ENCODE results near the gene DGKD.

Gene DGKD

DNA sequence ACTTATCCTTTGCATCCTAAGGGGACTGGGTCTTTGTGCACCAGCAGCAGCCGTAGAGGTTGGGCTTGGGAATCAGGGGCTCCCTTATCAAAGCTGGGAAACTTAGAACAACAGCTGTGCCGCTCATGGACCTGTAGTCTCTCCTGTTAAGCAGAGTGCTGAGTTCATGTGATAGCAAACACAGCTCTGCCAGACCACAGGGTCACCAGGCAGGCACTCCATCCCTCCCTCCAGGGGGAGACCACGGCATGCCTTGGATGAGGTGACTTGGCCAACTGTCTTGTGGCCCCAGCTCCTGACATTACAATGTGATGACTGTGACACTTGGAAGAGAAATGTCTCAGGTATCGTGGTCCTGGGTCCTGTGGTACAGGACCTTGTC lies 60.0 kb downstream of the DGKD start:
- Histone ChIP-seq H3K4me1 (ENCODE audit: insufficient read depth, low read length, poor library complexity, severe bottlenecking) (peaks cover 28% of the 10 kb centered on the region), H2AFZ (ENCODE audit: low read length) (no peak overlapping the region), H3K9me2 (replicated peaks; ENCODE audit: low read depth, low read length) (no peaks in the 10 kb centered on the region), H3K4me3 (ENCODE audit: low read length, poor library complexity, severe bottlenecking) (no peak overlapping the region), H3K9me3 (ENCODE audit: insufficient read depth, low read depth, low read length) (peaks cover 8% of the 10 kb centered on the region; the same call in 1 of the 2 replicates), H3K79me2 (ENCODE audit: insufficient read depth, low read length) (peaks cover 94% of the 10 kb centered on the region), H3K27me3 (ENCODE audit: insufficient read depth, low read length, poor library complexity, severe bottlenecking) (no peaks in the 10 kb centered on the region), H4K20me1 (ENCODE audit: insufficient read depth, low read length, poor library complexity, severe bottlenecking) (peaks cover 41% of the 10 kb centered on the region), H3K9ac (ENCODE audit: low read depth, low read length, poor library complexity, severe bottlenecking) (no peak overlapping the region), H3F3A (ENCODE audit: low read depth) (peaks cover 10% of the 10 kb centered on the region; the same call in 1 of the 2 replicates), H3K36me3 (ENCODE audit: insufficient read depth, low read length) (peaks cover 40% of the 10 kb centered on the region; the same call in 1 of the 2 replicates), H3K4me2 (ENCODE audit: low read depth, low read length, poor library complexity, severe bottlenecking) (no peak overlapping the region)
- TF ChIP-seq, protein P1, sequence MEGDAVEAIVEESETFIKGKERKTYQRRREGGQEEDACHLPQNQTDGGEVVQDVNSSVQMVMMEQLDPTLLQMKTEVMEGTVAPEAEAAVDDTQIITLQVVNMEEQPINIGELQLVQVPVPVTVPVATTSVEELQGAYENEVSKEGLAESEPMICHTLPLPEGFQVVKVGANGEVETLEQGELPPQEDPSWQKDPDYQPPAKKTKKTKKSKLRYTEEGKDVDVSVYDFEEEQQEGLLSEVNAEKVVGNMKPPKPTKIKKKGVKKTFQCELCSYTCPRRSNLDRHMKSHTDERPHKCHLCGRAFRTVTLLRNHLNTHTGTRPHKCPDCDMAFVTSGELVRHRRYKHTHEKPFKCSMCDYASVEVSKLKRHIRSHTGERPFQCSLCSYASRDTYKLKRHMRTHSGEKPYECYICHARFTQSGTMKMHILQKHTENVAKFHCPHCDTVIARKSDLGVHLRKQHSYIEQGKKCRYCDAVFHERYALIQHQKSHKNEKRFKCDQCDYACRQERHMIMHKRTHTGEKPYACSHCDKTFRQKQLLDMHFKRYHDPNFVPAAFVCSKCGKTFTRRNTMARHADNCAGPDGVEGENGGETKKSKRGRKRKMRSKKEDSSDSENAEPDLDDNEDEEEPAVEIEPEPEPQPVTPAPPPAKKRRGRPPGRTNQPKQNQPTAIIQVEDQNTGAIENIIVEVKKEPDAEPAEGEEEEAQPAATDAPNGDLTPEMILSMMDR (conservative IDR thresholded peaks at IDR 0.05; ENCODE audit: low read length): no peak
- TF ChIP-seq EZH2phosphoT487 (IDR thresholded peaks at IDR 0.05; ENCODE audit: borderline replicate concordance): no peak

DNA sequence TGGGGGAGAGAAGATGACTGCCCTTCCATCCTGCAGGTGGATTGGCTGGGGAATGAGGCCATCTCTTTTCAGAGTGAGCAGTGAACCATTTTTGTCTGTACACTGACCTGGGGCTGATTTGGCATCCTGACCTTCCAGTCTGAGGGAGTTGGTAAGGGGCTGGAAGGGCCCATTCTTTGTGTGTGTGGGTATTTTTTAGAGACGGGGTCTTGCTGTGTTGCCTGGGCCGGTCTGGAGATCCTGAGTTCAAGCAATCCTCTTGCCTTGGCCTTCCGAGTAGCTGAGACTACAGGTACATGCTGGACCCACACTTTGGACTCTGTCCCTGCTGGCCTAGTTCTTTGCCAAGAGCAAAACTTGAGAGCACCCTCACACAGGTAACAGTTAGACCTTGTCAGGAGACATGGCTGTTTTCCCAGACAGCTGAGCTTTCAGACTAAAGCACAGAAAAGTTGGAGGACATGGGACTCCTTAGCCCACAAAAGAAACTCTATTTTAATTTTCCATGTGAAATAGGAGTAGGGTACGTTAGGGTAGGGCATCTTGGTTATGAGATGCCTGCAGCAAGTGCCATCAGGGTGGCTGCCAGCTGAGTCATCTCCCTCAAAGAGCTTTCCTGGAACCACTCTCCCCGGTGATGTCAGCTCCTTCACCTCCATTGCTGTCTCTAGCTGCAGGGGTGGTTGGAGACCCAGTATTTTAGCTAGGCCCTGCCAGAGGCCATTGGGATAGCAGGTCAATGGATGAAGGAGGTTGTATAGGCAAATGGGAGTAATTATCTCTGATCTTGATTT lies 60.7 kb downstream of the DGKD start:
- H3K9ac ChIP-seq (ENCODE audit: low read depth, low read length, poor library complexity, severe bottlenecking): no peak overlapping the region
- H2AFZ ChIP-seq (ENCODE audit: low read length): no peak overlapping the region
- H3K9me3 ChIP-seq (ENCODE audit: insufficient read depth, low read depth, low read length): peaks cover 8% of the 10 kb centered on the region; the same call in 1 of the 2 replicates
- no peaks in the 10 kb centered on the region for H3K27me3 ChIP-seq (ENCODE audit: insufficient read depth, low read length, poor library complexity, severe bottlenecking)
- H3K79me2 ChIP-seq (ENCODE audit: insufficient read depth, low read length): peaks cover 100% of the 10 kb centered on the region
- H3K4me2 ChIP-seq (ENCODE audit: low read depth, low read length, poor library complexity, severe bottlenecking): no peak overlapping the region
- H3K36me3 ChIP-seq (ENCODE audit: insufficient read depth, low read length): peaks cover 40% of the 10 kb centered on the region; the same call in 1 of the 2 replicates
- H3K4me1 ChIP-seq (ENCODE audit: insufficient read depth, low read length, poor library complexity, severe bottlenecking): peaks cover 31% of the 10 kb centered on the region
- no peak overlapping the region for H3K4me3 ChIP-seq (ENCODE audit: low read length, poor library complexity, severe bottlenecking)
- H3F3A ChIP-seq (ENCODE audit: low read depth): 0 out of 2 replicates have a peak, but pooled peaks cover 4% of the 10 kb centered on the region
- no peaks in the 10 kb centered on the region for H3K9me2 ChIP-seq (replicated peaks; ENCODE audit: low read depth, low read length)
- peaks cover 39% of the 10 kb centered on the region for H4K20me1 ChIP-seq (ENCODE audit: insufficient read depth, low read length, poor library complexity, severe bottlenecking)
- no peak for TF ChIP-seq EZH2phosphoT487 (IDR thresholded peaks at IDR 0.05; ENCODE audit: borderline replicate concordance)
- TF ChIP-seq, protein P1 (conservative IDR thresholded peaks at IDR 0.05; ENCODE audit: low read length): no peak

DNA sequence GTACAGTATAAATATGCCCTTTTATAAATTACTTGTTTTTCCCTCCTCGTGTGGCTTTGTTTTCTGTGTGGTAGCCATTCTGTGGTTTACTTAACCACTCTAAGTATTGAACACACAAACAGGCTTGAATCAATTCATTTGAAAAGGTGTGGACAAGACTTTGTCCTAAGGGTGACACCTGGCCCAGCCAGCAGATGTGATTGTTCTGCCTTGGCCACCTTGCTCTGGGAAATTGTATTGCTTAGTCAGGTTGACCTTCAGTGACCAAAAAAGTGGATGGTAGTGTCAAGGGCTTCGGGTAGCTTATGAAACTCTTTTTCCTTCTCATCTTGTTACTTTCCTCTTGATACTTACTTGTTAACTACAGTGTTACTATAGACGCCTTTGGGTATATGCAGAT lies 61.9 kb downstream of the DGKD start:
- TF ChIP-seq EZH2phosphoT487 (IDR thresholded peaks at IDR 0.05; ENCODE audit: borderline replicate concordance): no peak
- TF ChIP-seq, protein P1 (conservative IDR thresholded peaks at IDR 0.05; ENCODE audit: low read length): no peak
- Histone ChIP-seq H3K4me1 (ENCODE audit: insufficient read depth, low read length, poor library complexity, severe bottlenecking) (peaks cover 34% of the 10 kb centered on the region), H3K4me3 (ENCODE audit: low read length, poor library complexity, severe bottlenecking) (no peak overlapping the region), H3F3A (ENCODE audit: low read depth) (no peaks in the 10 kb centered on the region), H3K9me2 (replicated peaks; ENCODE audit: low read depth, low read length) (no peaks in the 10 kb centered on the region), H2AFZ (ENCODE audit: low read length) (no peak overlapping the region), H3K9me3 (ENCODE audit: insufficient read depth, low read depth, low read length) (peaks cover 6% of the 10 kb centered on the region; the same call in 1 of the 2 replicates), H3K9ac (ENCODE audit: low read depth, low read length, poor library complexity, severe bottlenecking) (no peak overlapping the region), H3K36me3 (ENCODE audit: insufficient read depth, low read length) (peaks cover 33% of the 10 kb centered on the region; the same call in 1 of the 2 replicates), H3K27me3 (ENCODE audit: insufficient read depth, low read length, poor library complexity, severe bottlenecking) (no peaks in the 10 kb centered on the region), H3K79me2 (ENCODE audit: insufficient read depth, low read length) (peaks cover 100% of the 10 kb centered on the region), H4K20me1 (ENCODE audit: insufficient read depth, low read length, poor library complexity, severe bottlenecking) (peaks cover 40% of the 10 kb centered on the region), H3K4me2 (ENCODE audit: low read depth, low read length, poor library complexity, severe bottlenecking) (no peak overlapping the region)

All from Loucy (cell line).